Measurements from ENCODE around the gene CEP170. TPM values are rescaled to one million over a fixed set of nuclear protein-coding genes. Genes with fewer than 3 reads are reported as not detected.
"Not testable (repeated sequence)": the region's sequence is repeated elsewhere in the genome, so short reads cannot be mapped to it uniquely, and the experiment has no call there.

The CEP170 gene
- total and polyA plus RNA-seq, 2 experiments from 2014 or later: 93.1 to 104 TPM

DNA sequence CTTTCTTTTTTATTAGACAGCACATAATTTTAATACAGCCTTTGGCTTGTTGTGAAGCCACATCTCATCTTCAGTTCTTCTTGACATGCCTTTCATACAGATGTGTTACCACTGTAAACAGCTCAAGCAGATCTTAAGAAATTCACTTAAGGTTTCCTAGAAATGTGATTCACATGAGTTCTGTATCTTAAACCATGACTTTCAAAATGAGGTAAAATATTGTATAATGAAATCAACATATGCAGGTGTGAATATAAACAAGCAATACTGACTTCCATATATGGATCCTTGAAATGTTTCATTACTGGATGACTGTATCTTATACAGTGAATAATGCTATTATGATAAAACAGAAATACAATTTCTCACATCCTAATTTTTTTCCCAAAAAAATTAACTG lies 107.7 kb downstream of the CEP170 start:
- H3F3A ChIP-seq (replicated peaks; ENCODE audit: low read depth); H3K79me2 ChIP-seq (replicated peaks; ENCODE audit: insufficient read depth); H3K27ac Mint-ChIP-seq; H3K4me1 Mint-ChIP-seq; H3K4me3 ChIP-seq; H3K9me3 Mint-ChIP-seq; H3K4me2 ChIP-seq; H3K27me3 ChIP-seq (ENCODE audit: insufficient read depth); H3K27ac ChIP-seq (ENCODE audit: low read depth); DNase-seq (ENCODE audit: low spot score); H3K4me1 ChIP-seq (ENCODE audit: insufficient read depth); H3K36me3 ChIP-seq (ENCODE audit: insufficient read depth); H4K20me1 ChIP-seq (replicated peaks; ENCODE audit: insufficient read depth); H3K27me3 Mint-ChIP-seq (ENCODE audit: insufficient read depth, low read depth, poor library complexity); ATAC-seq; H2AFZ ChIP-seq; H3K4me3 Mint-ChIP-seq; H3K9me2 ChIP-seq (ENCODE audit: insufficient read depth); H3K36me3 Mint-ChIP-seq (ENCODE audit: low read depth): not testable (repeated sequence)

DNA sequence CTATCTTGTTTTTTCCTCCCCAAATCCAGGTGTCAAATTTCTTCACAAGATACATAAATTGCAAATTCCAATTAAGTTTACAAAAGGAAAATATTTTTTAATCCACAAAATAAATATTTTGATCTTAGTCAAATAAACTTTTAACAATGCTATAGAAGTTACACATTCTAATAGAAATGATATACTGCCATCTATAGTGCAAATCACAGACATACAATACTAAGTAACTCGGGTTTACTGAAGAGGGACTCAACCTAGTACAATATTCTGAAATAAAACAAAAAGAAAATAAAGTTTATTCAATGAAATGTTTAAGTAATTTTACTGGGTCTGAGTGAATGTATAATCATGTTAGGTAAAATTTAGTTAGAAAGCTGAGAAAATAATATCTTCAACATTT lies 114.6 kb downstream of the CEP170 start:
- ATAC-seq; H3F3A ChIP-seq (replicated peaks; ENCODE audit: low read depth); H2AFZ ChIP-seq; H3K27ac ChIP-seq (ENCODE audit: low read depth); H3K27ac Mint-ChIP-seq; H3K4me3 ChIP-seq; H3K9me2 ChIP-seq (ENCODE audit: insufficient read depth); H3K79me2 ChIP-seq (replicated peaks; ENCODE audit: insufficient read depth); H3K4me3 Mint-ChIP-seq; H3K4me1 Mint-ChIP-seq; DNase-seq (ENCODE audit: low spot score); H3K9me3 Mint-ChIP-seq; H3K4me1 ChIP-seq (ENCODE audit: insufficient read depth); H3K27me3 Mint-ChIP-seq (ENCODE audit: insufficient read depth, low read depth, poor library complexity); H3K27me3 ChIP-seq (ENCODE audit: insufficient read depth); H4K20me1 ChIP-seq (replicated peaks; ENCODE audit: insufficient read depth); H3K4me2 ChIP-seq: not testable (repeated sequence)
- peaks cover 28% of the 10 kb centered on the region; the same call in 2 of the 3 replicates for H3K36me3 Mint-ChIP-seq (ENCODE audit: low read depth)
- peaks cover 11% of the 10 kb centered on the region for H3K36me3 ChIP-seq (ENCODE audit: insufficient read depth)

DNA sequence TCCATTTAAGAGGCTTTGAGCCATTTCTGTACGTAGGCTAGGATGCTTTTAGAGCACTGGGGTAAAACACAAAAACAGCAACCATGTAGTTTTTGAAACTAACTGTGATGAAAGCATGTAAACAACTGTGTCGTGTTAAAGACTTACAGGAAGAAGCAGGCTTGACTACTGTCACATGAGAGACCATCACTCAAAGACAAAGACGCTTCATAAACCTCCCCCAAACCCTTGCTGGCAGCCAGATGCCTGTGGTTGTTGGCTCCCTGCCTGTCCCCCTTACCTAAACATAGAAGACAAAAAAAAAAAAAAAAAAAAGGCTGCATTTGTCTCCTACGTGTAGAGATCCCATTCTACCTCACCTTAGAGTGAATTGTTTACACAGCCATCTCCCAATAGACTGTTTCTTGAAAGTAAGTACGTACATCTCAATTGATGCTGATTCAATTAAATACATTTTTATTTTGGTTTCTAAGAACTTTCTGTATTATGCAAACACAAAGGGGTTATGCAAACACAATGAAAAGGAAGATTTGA lies 132.1 kb downstream of the CEP170 start:
- not testable (repeated sequence) for H2AFZ ChIP-seq; DNase-seq (ENCODE audit: low spot score); H3K27me3 Mint-ChIP-seq (ENCODE audit: insufficient read depth, low read depth, poor library complexity); H3K9me3 Mint-ChIP-seq; H3K27me3 ChIP-seq (ENCODE audit: insufficient read depth); H4K20me1 ChIP-seq (replicated peaks; ENCODE audit: insufficient read depth); H3K4me3 ChIP-seq; H3K79me2 ChIP-seq (replicated peaks; ENCODE audit: insufficient read depth); H3K4me2 ChIP-seq; H3K4me3 Mint-ChIP-seq; H3K9me2 ChIP-seq (ENCODE audit: insufficient read depth); H3K36me3 Mint-ChIP-seq (ENCODE audit: low read depth); H3K27ac Mint-ChIP-seq; H3K36me3 ChIP-seq (ENCODE audit: insufficient read depth); H3F3A ChIP-seq (replicated peaks; ENCODE audit: low read depth); H3K4me1 ChIP-seq (ENCODE audit: insufficient read depth)
- H3K4me1 Mint-ChIP-seq: peaks cover 16% of the 10 kb centered on the region; the same call in 2 of the 3 replicates
- 0 out of 2 replicates have a peak overlapping the region, but pooled peaks have one; percentile 69 for H3K27ac ChIP-seq (ENCODE audit: low read depth)
- 0 out of 3 replicates have a peak, but pooled peaks have one; percentile 37 for ATAC-seq

DNA sequence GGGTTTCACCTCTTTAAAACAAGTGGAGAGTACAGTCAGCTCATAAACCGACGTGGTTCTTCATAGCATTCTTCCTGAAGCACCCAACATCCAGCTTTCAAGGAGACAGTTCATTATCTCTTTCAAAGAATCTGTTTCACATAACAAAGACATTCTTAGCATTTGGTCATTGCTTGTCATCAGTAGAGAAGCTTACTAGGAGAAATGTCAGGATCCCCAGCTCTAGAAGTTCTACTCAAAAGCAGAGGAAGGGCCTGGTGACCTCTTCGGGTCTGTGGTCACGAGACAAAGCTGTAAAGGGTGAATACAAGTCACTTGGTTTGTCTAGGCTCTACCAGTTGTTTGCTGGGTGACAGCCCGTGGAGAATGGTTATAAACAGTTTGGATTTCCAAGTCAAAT lies 133.1 kb downstream of the CEP170 start:
- H3K4me3 ChIP-seq; H3K36me3 Mint-ChIP-seq (ENCODE audit: low read depth): not testable (repeated sequence)

More for the DNA sequence above, 133.1 kb downstream of the CEP170 start:
- H3K27me3 Mint-ChIP-seq (ENCODE audit: insufficient read depth, low read depth, poor library complexity); H3K79me2 ChIP-seq (replicated peaks; ENCODE audit: insufficient read depth); H3K9me2 ChIP-seq (ENCODE audit: insufficient read depth); H3K4me2 ChIP-seq; H3K27ac ChIP-seq (ENCODE audit: low read depth); H4K20me1 ChIP-seq (replicated peaks; ENCODE audit: insufficient read depth); H3K9me3 Mint-ChIP-seq; H3K27me3 ChIP-seq (ENCODE audit: insufficient read depth); H3K4me1 ChIP-seq (ENCODE audit: insufficient read depth); H3K27ac Mint-ChIP-seq; H3K4me3 Mint-ChIP-seq; H3K36me3 ChIP-seq (ENCODE audit: insufficient read depth); H3F3A ChIP-seq (replicated peaks; ENCODE audit: low read depth); H2AFZ ChIP-seq: not testable (repeated sequence)
- peaks cover 19% of the 10 kb centered on the region for H3K4me1 Mint-ChIP-seq
- DNase-seq (ENCODE audit: low spot score) (peak; percentile 41), ATAC-seq (peak; percentile 43; the same call in 2 of the 3 replicates)
- TF ChIP-seq, protein P1, sequence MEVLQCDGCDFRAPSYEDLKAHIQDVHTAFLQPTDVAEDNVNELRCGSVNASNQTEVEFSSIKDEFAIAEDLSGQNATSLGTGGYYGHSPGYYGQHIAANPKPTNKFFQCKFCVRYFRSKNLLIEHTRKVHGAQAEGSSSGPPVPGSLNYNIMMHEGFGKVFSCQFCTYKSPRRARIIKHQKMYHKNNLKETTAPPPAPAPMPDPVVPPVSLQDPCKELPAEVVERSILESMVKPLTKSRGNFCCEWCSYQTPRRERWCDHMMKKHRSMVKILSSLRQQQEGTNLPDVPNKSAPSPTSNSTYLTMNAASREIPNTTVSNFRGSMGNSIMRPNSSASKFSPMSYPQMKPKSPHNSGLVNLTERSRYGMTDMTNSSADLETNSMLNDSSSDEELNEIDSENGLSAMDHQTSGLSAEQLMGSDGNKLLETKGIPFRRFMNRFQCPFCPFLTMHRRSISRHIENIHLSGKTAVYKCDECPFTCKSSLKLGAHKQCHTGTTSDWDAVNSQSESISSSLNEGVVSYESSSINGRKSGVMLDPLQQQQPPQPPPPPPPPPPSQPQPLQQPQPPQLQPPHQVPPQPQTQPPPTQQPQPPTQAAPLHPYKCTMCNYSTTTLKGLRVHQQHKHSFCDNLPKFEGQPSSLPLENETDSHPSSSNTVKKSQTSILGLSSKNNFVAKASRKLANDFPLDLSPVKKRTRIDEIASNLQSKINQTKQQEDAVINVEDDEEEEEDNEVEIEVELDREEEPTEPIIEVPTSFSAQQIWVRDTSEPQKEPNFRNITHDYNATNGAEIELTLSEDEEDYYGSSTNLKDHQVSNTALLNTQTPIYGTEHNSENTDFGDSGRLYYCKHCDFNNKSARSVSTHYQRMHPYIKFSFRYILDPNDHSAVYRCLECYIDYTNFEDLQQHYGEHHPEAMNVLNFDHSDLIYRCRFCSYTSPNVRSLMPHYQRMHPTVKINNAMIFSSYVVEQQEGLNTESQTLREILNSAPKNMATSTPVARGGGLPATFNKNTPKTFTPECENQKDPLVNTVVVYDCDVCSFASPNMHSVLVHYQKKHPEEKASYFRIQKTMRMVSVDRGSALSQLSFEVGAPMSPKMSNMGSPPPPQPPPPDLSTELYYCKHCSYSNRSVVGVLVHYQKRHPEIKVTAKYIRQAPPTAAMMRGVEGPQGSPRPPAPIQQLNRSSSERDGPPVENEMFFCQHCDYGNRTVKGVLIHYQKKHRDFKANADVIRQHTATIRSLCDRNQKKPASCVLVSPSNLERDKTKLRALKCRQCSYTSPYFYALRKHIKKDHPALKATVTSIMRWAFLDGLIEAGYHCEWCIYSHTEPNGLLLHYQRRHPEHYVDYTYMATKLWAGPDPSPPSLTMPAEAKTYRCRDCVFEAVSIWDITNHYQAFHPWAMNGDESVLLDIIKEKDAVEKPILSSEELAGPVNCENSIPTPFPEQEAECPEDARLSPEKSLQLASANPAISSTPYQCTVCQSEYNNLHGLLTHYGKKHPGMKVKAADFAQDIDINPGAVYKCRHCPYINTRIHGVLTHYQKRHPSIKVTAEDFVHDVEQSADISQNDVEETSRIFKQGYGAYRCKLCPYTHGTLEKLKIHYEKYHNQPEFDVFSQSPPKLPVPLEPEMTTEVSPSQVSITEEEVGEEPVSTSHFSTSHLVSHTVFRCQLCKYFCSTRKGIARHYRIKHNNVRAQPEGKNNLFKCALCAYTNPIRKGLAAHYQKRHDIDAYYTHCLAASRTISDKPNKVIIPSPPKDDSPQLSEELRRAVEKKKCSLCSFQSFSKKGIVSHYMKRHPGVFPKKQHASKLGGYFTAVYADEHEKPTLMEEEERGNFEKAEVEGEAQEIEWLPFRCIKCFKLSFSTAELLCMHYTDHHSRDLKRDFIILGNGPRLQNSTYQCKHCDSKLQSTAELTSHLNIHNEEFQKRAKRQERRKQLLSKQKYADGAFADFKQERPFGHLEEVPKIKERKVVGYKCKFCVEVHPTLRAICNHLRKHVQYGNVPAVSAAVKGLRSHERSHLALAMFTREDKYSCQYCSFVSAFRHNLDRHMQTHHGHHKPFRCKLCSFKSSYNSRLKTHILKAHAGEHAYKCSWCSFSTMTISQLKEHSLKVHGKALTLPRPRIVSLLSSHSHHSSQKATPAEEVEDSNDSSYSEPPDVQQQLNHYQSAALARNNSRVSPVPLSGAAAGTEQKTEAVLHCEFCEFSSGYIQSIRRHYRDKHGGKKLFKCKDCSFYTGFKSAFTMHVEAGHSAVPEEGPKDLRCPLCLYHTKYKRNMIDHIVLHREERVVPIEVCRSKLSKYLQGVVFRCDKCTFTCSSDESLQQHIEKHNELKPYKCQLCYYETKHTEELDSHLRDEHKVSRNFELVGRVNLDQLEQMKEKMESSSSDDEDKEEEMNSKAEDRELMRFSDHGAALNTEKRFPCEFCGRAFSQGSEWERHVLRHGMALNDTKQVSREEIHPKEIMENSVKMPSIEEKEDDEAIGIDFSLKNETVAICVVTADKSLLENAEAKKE (CRISPR knock-in tag; IDR thresholded peaks at IDR 0.05): peak; percentile 76; the same call in 1 of the 2 replicates

Data from GM23338 (cell line).